GM13977 (cell line): ENCODE results near the gene GRAMD2B.

Experiments
- DNase-seq: peaks from one replicate; pipeline ENCODE4 v3.0.0; 2012; ENCODE audit warnings: low spot score
- CTCF ChIP-seq: IDR thresholded peaks from 2 replicates; pipeline ENCODE4 v1.5.1; 2012; ENCODE audit warnings: mild to moderate bottlenecking, control low read depth; ENCODE audit not compliant: insufficient read depth; ENCODE audit errors: extremely low read depth, missing control alignments
- in situ Hi-C: fragments of 300-500 bp; cut with MboI; formaldehyde crosslinking; loops from one replicate; pipeline ENCODE4 v1.12.0; 2022; ENCODE audit warnings: low sequenced_read_pairs, low pct_unique_long_range_greater_than_20kb, mixed read lengths, inconsistent platforms; ENCODE audit not compliant: unreplicated experiment

The GRAMD2B gene

DNA sequence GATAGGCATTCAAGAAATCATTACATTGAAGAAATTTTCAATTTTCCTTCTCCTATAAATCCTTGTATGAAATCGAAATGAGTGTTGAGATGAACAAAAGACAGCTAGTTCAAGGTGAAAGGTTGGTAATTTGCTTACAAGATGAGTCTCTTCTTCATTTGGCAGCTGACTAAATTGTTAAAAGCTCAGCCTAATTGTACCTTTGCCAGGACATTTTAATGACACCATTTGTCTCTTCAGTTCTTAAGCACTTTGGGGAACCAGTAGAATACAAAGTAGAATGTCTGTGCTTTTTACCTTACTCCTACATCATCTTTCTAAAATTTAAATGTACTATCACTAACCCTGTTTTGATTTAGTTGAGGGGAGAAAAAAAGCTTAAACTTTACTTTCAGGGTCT, 59.4 kb downstream of the GRAMD2B start:
- no peak for TF ChIP-seq CTCF
- in situ Hi-C loops = no loop called here
- no peak for DNase-seq

GRCh38 chr5:126483156-126483555, 59.9 kb downstream of the GRAMD2B start:
- in situ Hi-C loops = no loop called here
- no peak for DNase-seq
- no peak for TF ChIP-seq CTCF

DNA sequence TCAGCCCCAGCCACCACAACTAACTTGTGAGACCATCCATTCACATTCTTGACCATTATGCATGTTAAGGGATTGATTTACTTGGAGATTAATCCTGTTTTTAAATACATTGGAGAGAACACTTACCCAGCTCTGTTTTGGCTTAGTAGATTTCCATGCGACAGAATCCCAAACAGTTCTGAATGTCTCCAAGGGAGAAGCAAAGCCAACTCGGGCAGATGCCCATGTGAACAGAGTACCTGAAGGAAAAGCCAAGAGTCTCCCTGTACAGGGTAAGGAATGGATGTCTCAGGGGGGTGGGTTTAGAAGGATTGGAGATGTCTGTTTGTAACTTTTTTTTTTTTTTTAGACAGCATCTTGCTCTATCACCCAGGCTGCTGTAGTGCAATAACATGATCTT, 61.0 kb downstream of the GRAMD2B start:
- in situ Hi-C loops = no loop called here
- no peak for TF ChIP-seq CTCF

GRCh38 chr5:126486332-126486731, 63.1 kb downstream of the GRAMD2B start:
- DNase-seq = no peak
- in situ Hi-C loops = no loop called here
- no peak for TF ChIP-seq CTCF

More for the DNA sequence above, 61.0 kb downstream of the GRAMD2B start:
- DNase-seq = no peak

DNA sequence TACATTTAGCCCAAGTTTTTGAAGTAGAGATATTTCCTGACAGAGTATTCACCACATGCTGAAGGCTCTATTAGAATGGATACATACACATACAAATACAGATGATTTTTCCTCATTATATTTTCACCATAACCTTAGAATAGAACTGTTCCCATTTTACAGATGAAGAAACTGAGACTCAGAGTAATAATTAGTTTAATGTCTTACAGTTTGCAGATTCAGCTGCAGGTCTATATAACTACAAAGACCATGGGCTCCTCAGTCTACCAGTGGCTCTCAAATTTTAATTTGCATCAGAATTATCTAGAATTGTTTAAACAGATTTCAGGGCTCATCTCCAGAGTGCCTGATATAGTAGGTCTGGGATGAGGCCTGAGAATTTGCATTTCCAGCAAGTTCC, 64.4 kb downstream of the GRAMD2B start:
- DNase-seq = no peak
- TF ChIP-seq CTCF = no peak
- in situ Hi-C loops = no loop called here

DNA sequence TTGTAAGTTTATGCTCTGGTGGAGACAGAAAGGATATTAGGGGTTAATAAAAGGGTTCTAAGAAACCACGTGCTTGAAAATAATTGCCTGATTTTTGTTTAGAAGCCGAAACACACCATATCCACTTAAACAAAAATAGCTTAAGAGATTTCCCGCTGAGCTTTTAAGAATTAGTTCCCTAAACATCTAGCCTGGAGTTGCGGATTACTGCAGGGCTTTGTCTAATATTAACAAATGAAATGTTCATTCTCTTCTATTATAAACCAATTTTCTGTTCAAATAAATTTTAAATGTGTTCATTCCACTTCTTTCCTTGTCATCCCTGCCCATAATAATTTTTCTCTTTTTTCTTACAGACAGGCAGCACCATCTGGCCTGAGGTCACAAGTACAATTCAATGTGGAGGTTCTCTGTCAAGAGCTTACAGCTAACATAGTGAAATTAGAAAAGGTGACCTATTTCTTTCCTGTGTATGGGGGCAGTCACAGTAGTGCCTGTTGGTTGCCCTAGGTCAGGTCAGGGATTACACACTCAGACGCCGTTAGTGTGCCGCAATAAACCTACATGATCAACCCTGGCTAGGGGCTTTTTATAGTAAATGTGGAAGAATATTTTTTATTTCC, 65.3 kb downstream of the GRAMD2B start:
- in situ Hi-C loops = no loop called here
- DNase-seq = no peak

More for the DNA sequence above, 65.3 kb downstream of the GRAMD2B start:
- no peak for TF ChIP-seq CTCF
